ENCODE results near the gene ANKFN1. TPM values are rescaled to one million over a fixed set of nuclear protein-coding genes. Genes with fewer than 3 reads are reported as not detected.

Gene ANKFN1
- total RNA-seq, 4 donors from 2014 or later, result 0.40 TPM; not detected in 3

DNA sequence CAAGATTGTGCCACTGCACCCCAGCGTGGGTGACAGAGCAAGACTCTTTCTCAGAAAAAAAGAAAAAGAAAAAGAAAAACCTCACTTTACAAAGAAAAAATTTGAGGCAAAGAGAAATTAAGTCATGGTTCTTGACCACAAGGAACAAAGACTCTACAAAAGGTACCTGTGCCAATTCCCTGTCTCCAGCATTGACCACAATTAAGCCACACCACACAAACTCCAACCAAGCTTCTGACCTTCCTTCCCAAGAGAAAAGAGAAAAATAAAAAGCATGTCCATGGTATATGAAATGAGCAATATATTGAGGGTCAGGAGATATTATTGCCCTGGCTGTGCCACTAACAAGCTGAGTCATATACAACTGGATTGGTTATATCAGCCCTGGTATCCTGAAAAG, 293.9 kb downstream of the ANKFN1 start:
- 100% methylated on average over 1 of the region's 1 CpG for WGBS
- DNase-seq (ENCODE audit: extremely low spot score), result no peak

DNA sequence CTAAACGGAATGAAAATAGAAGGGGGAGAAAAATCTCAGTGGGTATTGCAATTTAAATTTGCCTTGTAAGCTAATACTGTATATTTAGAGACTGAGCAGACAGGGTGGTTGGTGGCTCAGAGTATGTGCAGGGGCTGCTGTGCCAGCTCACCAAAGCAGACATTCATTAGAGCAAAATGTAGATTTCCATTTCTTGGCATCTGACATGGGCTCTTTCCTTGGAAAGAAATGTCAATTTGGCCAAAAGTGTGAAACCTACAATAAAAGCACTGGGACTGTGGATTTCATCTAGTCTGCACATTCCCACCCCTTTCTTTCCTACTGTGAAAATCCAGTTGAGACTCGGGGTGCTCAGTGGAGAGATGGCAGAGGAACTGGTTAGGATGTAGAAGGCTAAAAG, 295.1 kb downstream of the ANKFN1 start:
- intact Hi-C loops (cut with DNase I), result no loop called here
- no peak for DNase-seq (ENCODE audit: extremely low spot score)
- no peak for TF ChIP-seq POLR2AphosphoS5 (IDR thresholded peaks at IDR 0.05)
- Histone ChIP-seq H3K36me3 (no peaks in the 10 kb centered on the region), H3K4me1 (no peaks in the 10 kb centered on the region), H3K4me3 (no peak overlapping the region), H3K27ac (replicated peaks in 1 of 4) (no peak overlapping the region), H3K9me3 (no peaks in the 10 kb centered on the region), H3K27me3 (no peaks in the 10 kb centered on the region)
- WGBS, result 75% methylated on average over 2 of the region's 2 CpGs

More for the DNA sequence above, 293.9 kb downstream of the ANKFN1 start:
- TF ChIP-seq, protein P1, sequence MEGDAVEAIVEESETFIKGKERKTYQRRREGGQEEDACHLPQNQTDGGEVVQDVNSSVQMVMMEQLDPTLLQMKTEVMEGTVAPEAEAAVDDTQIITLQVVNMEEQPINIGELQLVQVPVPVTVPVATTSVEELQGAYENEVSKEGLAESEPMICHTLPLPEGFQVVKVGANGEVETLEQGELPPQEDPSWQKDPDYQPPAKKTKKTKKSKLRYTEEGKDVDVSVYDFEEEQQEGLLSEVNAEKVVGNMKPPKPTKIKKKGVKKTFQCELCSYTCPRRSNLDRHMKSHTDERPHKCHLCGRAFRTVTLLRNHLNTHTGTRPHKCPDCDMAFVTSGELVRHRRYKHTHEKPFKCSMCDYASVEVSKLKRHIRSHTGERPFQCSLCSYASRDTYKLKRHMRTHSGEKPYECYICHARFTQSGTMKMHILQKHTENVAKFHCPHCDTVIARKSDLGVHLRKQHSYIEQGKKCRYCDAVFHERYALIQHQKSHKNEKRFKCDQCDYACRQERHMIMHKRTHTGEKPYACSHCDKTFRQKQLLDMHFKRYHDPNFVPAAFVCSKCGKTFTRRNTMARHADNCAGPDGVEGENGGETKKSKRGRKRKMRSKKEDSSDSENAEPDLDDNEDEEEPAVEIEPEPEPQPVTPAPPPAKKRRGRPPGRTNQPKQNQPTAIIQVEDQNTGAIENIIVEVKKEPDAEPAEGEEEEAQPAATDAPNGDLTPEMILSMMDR (IDR thresholded peaks at IDR 0.05), result no peak
- TF ChIP-seq POLR2A (IDR thresholded peaks at IDR 0.05; ENCODE audit: low read depth) (no peak), POLR2AphosphoS5 (IDR thresholded peaks at IDR 0.05) (no peak), EP300 (IDR thresholded peaks at IDR 0.05) (no peak)
- Histone ChIP-seq H3K36me3 (no peaks in the 10 kb centered on the region), H3K9me3 (no peaks in the 10 kb centered on the region), H3K27ac (replicated peaks in 1 of 4) (no peak overlapping the region), H3K4me3 (no peak overlapping the region), H3K4me1 (no peaks in the 10 kb centered on the region), H3K27me3 (no peaks in the 10 kb centered on the region)
- intact Hi-C loops (cut with DNase I), result no loop called here

DNA sequence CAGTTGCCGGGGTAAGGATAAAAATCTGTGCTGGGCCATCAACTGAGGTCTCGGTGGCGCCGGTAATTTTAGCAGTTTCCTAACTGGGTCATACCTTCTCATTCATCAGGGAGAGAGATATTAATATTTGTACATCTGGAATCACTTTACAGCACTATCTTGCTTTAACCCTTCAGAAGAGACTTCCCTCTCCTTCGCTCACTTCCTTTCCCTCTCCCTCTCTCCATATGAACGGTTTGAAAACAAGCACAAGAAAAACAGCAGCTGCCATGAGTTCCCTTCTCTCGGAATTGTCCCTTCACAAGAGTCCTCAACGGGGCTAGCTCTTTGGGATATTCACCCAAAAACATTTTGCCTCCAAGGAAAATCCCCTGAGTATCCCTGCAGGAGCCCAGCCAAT, 295.9 kb downstream of the ANKFN1 start:
- Histone ChIP-seq H3K4me3 (no peak overlapping the region), H3K36me3 (no peaks in the 10 kb centered on the region), H3K4me1 (no peaks in the 10 kb centered on the region), H3K27ac (replicated peaks in 1 of 4) (no peak overlapping the region), H3K27me3 (no peaks in the 10 kb centered on the region), H3K9me3 (no peaks in the 10 kb centered on the region)
- WGBS, result 63% methylated on average over 8 of the region's 8 CpGs
- intact Hi-C loops (cut with DNase I), result no loop called here
- no peak for DNase-seq (ENCODE audit: extremely low spot score)
- TF ChIP-seq, protein P1 (IDR thresholded peaks at IDR 0.05), result no peak
- TF ChIP-seq EP300 (IDR thresholded peaks at IDR 0.05) (no peak), POLR2AphosphoS5 (IDR thresholded peaks at IDR 0.05) (no peak), POLR2A (IDR thresholded peaks at IDR 0.05; ENCODE audit: low read depth) (no peak)

DNA sequence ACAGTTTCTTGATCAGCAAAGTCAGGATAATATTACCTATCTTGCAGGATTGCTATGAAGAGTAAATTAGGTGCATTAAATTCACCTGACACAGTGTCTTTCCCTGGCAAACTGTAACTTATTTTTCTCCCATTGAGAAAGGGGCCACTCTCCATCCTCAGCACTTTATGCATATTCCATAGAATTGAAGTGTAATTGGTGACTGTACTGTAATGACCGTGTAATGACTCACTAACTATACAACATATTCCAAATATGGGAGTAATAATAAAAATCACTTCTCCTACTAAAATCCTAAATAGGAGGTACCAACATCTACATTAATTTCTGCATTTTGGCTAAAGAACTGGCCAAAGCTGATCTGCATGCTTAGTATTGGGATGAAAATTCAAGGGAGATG, 298.4 kb downstream of the ANKFN1 start:
- TF ChIP-seq, protein P1 (IDR thresholded peaks at IDR 0.05), result no peak
- no peak for TF ChIP-seq EP300 (IDR thresholded peaks at IDR 0.05)
- no peak for TF ChIP-seq POLR2AphosphoS5 (IDR thresholded peaks at IDR 0.05)
- TF ChIP-seq POLR2A (IDR thresholded peaks at IDR 0.05; ENCODE audit: low read depth), result no peak
- no peaks in the 10 kb centered on the region for H3K27me3 ChIP-seq
- H3K4me1 ChIP-seq, result no peaks in the 10 kb centered on the region
- no peak overlapping the region for H3K27ac ChIP-seq (replicated peaks in 1 of 4)
- DNase-seq (ENCODE audit: extremely low spot score), result no peak
- H3K9me3 ChIP-seq, result no peaks in the 10 kb centered on the region
- no peaks in the 10 kb centered on the region for H3K36me3 ChIP-seq
- WGBS, result 60% methylated on average over 1 of the region's 1 CpG
- intact Hi-C loops (cut with DNase I), result no loop called here
- no peak overlapping the region for H3K4me3 ChIP-seq

DNA sequence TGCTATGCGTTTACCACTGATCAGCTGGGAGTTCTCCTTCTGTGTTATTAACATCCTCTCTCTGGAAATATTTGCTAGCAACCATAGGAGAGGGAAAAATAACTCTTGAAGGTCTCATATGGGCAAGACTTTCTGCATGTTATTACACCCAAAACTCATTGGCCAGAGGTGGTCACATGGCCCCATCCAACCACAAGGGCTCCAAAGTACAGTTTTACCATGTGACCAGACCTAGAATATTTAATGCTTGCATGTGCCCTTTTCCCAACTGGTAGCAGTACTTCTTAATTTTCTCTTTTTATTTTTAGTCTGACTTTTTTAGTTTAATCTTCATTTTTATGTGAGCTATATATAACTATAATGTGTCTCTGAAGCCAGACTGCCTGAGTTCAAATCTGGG, 299.2 kb downstream of the ANKFN1 start:
- intact Hi-C loops (cut with DNase I), result no loop called here
- DNase-seq (ENCODE audit: extremely low spot score), result no peak
- WGBS, result 80% methylated on average over 1 of the region's 1 CpG

More for the DNA sequence above, 299.2 kb downstream of the ANKFN1 start:
- H3K36me3 ChIP-seq, result no peaks in the 10 kb centered on the region
- H3K27me3 ChIP-seq, result no peaks in the 10 kb centered on the region
- no peaks in the 10 kb centered on the region for H3K4me1 ChIP-seq
- no peak for TF ChIP-seq POLR2AphosphoS5 (IDR thresholded peaks at IDR 0.05)
- TF ChIP-seq POLR2A (IDR thresholded peaks at IDR 0.05; ENCODE audit: low read depth), result no peak
- TF ChIP-seq, protein P1 (IDR thresholded peaks at IDR 0.05), result no peak
- TF ChIP-seq EP300 (IDR thresholded peaks at IDR 0.05), result no peak
- no peaks in the 10 kb centered on the region for H3K9me3 ChIP-seq
- H3K27ac ChIP-seq (replicated peaks in 1 of 4), result no peak overlapping the region
- no peak overlapping the region for H3K4me3 ChIP-seq
